Fibroblast of skin of abdomen (primary cell): ENCODE results near the gene ARL5C. TPM values are rescaled to one million over a fixed set of nuclear protein-coding genes. Genes with fewer than 3 reads are reported as not detected.

Source experiments
- DNase-seq: peaks from one replicate; pipeline ENCODE4 v3.0.0-alpha.2; 2013
- polyA plus RNA-seq, 2 experiments: library from polyadenylated mRNA; unstranded; fragments of 120-200 nt; gene quantifications; one replicate each; pipeline ENCODE4 v1.2.1, GENCODE V29; 2013; ENCODE audit not compliant: insufficient read length in 2 of 2

ARL5C gene, protein sequence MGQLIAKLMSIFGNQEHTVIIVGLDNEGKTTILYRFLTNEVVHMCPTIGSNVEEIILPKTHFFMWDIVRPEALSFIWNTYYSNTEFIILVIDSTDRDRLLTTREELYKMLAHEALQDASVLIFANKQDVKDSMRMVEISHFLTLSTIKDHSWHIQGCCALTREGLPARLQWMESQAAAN
- not detected for polyA plus RNA-seq (2013, experiment 1 of 2; ENCODE audit: insufficient read length)
- 0.12 TPM for polyA plus RNA-seq (2013, experiment 2 of 2; ENCODE audit: insufficient read length)

- no peak for DNase-seq
Measured at GRCh38 chr17:39165841-39166349, at the start of gene ARL5C. ARL5C (minus strand) TSS chr17:39166161; CDS start chr17:39165760, 401 bp downstream.

- no peak for DNase-seq
Measured at GRCh38 chr17:39213852-39214251, 47.9 kb upstream of the ARL5C start.

DNA sequence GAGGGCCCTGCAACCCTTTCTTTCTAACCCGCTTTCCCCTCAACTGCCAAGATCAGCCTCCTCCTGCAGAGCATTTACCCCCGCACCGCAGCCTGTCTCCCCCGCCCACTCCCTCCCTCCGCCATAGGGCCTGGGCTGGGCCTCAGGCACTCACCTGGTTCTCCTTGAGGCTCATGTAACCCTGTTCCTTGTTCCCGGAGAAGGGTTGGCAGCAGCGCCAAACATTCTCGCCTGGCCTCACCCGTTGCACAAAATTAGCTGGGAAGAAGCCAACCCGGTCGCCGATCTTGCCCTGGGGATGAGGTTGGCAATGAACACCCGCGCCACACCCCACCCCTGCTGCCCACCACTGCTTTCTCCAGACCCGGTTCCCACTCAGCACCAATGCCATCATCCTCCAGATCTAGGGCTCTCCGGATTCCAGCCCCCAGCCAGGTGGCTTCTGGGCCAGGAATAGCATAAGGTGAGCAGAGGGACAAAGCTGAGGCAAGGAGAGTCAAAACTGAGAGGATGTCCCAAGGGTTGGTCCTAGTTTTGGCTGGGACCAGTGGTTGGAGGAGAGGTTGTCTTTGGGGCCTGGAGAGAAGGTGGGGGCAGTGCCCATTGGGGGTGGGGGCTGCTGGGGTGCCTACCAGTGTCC is 47.0 kb upstream of the ARL5C start:
- no peak for DNase-seq

GRCh38 chr17:39212195-39212810 is 46.3 kb upstream of the ARL5C start:
- DNase-seq, result no peak

DNA sequence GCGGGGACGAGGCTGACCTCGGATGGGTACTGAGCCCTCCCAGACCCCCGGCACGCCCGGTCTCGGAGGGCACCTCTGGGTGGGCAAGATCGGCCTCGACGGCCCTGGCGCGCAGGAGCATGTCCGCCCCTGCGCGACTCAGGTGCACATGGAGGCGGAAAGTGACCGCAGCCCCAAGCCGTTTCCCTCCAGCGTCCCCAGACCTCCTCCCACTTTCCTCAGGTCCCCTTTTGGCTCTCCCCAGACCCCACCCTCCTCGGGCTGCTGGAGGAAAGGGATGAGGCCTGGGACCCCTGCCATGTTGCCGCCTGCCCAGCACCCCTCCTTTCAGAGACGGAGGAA is 44.1 kb upstream of the ARL5C start:
- no peak for DNase-seq

GRCh38 chr17:39209317-39210092 is 43.5 kb upstream of the ARL5C start:
- peak; percentile 72 for DNase-seq

DNA sequence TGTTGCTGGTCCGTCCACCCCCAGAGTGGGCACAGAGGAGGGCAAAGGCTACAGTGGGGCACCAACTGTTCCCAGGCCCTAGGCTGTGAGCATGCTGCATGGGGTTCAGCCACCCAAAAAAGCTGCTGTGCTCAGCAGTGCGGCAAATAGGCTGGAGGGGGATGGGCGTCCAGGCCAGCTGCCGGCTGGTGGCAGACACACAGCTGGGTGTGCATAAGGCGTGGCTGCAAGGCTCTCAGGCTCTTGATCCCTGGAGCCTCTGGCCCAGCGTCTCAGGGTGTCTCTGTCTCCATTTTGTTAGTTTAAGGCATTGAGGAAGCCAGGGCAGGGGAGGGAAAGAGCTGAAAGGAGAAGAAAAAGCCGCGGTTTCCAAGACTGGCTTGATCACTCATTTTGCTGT is 42.9 kb upstream of the ARL5C start:
- no peak for DNase-seq

DNA sequence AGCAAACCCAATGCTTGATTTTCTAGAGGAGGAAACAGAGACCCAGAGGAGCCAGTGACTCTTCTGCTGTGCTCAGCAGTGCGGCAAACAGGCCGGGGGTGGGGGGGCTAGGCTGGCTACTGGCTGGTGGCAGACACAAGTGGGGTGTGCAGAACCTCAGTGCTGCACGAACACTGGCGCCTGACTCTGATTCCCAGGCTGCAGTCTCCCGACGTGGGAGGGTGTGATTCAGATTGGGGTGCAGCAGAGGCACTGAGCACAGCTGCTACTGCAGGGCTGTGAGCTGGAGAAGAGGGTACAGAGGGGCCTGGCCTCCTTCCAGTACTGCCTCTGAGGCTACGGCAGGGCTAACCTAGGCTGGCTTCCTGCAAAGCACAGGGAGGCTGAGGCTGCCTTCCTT is 42.2 kb upstream of the ARL5C start:
- DNase-seq, result no peak

DNA sequence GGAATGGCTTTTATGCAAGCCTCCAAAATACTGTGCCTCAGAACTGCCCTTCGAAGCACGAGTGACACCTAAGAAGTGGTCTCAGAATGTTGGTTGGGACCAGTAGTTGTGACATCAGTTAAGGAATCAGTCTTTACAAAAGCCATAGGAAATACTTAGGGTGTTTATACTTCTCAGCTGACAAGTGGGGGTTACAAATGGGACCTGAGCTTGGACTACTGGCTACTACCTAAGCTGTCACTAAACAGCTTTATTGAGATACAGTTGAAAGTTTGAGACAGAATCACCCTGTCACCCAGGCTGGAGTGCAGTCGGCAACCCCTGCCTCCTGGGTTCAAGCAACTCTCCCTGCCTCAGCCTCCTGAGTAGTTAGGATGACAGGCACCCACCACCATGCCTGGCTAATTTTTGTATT is 39.2 kb upstream of the ARL5C start:
- no peak for DNase-seq

DNA sequence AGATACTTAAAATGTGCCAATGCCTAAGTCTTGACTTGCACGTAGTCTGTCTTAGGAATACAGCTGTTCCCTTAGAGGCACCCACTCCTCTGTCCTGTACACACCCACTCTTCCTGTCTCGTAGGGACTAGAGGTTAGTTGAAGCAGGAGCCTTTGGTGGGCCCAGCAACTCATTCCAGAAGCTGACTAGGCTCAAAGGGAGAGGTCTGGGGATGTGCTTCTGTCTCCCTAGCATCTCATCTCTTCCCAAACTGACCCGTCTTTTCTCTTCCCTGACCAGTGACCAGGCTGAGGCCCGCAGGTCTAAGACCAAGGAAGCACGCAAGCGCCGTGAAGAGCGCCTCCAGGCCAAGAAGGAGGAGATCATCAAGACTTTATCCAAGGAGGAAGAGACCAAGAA is 38.3 kb upstream of the ARL5C start:
- DNase-seq, result no peak

- DNase-seq, result no peak
Measured at GRCh38 chr17:39200957-39201510, 35.1 kb upstream of the ARL5C start.

GRCh38 chr17:39200070-39200879 is 34.3 kb upstream of the ARL5C start, which contains the start of gene RPL19:
RPL19 (plus strand) TSS chr17:39200283; CDS start chr17:39200345, 62 bp downstream.
- no peak for DNase-seq

- peak; percentile 94 for DNase-seq
Measured at GRCh38 chr17:39199820-39200069, 33.8 kb upstream of the ARL5C start.

DNA sequence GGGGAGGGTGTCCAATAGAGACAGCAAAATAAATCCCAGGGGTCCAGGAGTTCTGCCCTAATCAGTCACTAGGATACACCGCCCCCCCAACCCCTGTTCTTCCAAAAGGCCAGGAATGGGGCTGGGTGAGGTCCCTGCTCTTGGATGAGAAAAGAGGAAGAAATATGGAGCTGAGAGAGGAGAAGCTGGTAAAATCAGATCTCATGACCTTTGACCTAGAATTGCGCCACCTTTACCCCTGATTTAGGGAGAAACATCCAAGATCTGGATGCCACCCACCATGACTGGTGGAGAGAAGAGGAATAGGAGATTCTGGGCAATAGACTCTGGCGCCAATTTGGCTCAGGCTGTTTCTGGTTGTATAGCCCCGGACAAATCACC is 32.2 kb upstream of the ARL5C start:
- DNase-seq, result no peak

GRCh38 chr17:39197380-39198185 is 31.6 kb upstream of the ARL5C start, which contains the start of gene CACNB1:
CACNB1 (minus strand) TSS chr17:39197669; CDS start chr17:39197495, 174 bp downstream.
- DNase-seq, result peak; percentile 81

- no peak for DNase-seq
Measured at GRCh38 chr17:39196808-39197291, 30.9 kb upstream of the ARL5C start.

GRCh38 chr17:39196241-39196807 is 30.4 kb upstream of the ARL5C start:
- no peak for DNase-seq

DNA sequence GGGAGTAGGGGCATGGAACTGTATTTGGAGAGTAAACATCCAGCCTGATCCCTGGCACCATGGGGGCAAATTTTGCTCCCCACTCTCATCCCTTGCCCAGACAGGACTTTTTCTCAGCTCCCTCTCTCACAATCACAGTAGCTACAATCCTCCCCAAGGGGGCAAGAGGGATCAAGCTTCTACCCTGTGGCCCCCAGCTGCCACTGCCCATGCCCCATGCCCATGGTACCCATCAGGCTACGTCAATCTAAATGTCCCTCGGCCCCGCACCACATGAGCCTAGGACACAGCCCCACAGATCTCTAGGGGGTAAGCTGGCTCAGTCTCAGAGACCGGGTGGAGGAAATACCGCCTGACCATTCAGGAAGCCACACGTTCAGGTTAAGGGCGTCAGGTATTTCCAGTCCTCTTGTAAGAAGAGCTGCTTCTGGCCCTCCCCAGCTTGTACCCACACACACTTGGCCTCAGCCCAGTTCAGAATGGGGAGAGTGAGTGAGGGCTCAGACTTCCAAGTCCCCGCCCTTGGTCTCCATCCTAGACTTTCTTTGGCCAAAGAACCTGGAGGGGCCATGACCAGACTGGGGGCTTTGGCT is 29.7 kb upstream of the ARL5C start:
- DNase-seq, result no peak

- DNase-seq, result no peak
Measured at GRCh38 chr17:39194985-39195524, 29.1 kb upstream of the ARL5C start.
